ENCODE results near the gene CHD9NB. TPM values are rescaled to one million over a fixed set of nuclear protein-coding genes. Genes with fewer than 3 reads are reported as not detected.
A peak's percentile ranks its signal among the peaks of the same experiment; 100 is the strongest.

CHD9NB gene
- total RNA-seq, 4 donors from 2014 or later: 4.6 to 15.4 (median 10.0) TPM

DNA sequence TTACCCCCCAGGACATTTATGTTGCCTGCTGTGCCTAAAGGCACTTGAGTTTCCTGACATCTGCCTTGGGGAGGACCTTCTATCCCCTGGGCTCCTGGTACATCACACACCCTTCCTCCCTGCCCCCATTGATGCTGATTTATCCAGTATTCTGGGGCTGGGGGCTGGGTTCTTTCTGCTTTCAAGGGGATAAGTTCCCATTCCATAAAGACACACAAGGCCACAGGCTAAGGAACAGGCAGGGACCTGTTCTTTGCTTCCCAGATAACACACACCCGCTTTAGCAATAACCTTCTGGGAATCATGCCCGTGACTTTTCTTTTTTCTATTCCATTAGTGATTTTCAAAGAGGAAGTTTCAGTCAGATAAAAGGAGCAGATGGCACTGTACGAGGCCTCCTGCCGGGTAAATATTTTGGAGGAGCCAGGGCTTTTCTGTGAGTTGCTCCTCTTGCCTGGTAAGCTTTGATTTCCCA is 32.7 kb upstream of the CHD9NB start:
- intact Hi-C loops (cut with DNase I; ENCODE audit: low total_unique reads): no loop called here
- WGBS, 2 donors: 8 to 15% methylated on average over 4 of the region's 4 CpGs
- no peak overlapping the region for H3K4me3 ChIP-seq (ENCODE audit: low read depth, poor library complexity, severe bottlenecking)
- DNase-seq (ENCODE audit: low spot score in 2 of 2): peak in 1 of 2 donors; percentile 61
- no peak for TF ChIP-seq POLR2A (IDR thresholded peaks at IDR 0.05)
- TF ChIP-seq, protein P1, sequence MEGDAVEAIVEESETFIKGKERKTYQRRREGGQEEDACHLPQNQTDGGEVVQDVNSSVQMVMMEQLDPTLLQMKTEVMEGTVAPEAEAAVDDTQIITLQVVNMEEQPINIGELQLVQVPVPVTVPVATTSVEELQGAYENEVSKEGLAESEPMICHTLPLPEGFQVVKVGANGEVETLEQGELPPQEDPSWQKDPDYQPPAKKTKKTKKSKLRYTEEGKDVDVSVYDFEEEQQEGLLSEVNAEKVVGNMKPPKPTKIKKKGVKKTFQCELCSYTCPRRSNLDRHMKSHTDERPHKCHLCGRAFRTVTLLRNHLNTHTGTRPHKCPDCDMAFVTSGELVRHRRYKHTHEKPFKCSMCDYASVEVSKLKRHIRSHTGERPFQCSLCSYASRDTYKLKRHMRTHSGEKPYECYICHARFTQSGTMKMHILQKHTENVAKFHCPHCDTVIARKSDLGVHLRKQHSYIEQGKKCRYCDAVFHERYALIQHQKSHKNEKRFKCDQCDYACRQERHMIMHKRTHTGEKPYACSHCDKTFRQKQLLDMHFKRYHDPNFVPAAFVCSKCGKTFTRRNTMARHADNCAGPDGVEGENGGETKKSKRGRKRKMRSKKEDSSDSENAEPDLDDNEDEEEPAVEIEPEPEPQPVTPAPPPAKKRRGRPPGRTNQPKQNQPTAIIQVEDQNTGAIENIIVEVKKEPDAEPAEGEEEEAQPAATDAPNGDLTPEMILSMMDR (IDR thresholded peaks at IDR 0.05): no peak

DNA sequence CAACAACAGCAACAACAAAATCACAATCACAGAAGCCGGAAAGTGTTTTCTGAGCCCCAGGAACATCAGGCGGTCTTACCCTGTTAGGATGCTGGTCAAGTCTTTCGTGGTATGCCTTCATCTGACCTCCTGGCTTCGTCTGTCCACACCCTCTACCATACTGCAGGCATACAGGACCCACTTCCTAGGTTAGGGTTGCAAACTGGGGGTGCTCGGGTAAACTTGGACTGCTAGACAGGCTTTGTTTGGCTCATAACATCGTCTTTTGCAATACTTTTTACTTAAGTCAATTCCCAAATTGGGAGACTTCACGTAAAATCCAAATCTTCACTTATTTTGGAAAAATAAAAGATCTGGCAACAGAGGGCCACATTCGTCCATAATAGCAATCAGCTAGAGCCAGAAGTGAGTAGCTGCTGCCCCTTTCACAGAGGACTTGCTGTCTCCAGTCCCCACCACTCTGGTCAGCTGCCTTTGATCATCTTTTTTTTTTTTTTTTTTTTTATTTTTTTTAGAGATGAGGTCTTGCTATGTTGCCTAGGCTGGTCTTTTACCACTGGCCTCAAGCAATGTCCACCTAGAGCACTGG is 32.1 kb upstream of the CHD9NB start:
- no peak overlapping the region for H3K4me3 ChIP-seq (ENCODE audit: low read depth, poor library complexity, severe bottlenecking)
- WGBS, 2 donors: 57 to 62% methylated on average over 8 of the region's 8 CpGs
- no peak for DNase-seq (ENCODE audit: low spot score in 2 of 2)
- TF ChIP-seq POLR2A (IDR thresholded peaks at IDR 0.05): no peak
- TF ChIP-seq, protein P1 (IDR thresholded peaks at IDR 0.05): no peak
- intact Hi-C loops (cut with DNase I; ENCODE audit: low total_unique reads): no loop called here

DNA sequence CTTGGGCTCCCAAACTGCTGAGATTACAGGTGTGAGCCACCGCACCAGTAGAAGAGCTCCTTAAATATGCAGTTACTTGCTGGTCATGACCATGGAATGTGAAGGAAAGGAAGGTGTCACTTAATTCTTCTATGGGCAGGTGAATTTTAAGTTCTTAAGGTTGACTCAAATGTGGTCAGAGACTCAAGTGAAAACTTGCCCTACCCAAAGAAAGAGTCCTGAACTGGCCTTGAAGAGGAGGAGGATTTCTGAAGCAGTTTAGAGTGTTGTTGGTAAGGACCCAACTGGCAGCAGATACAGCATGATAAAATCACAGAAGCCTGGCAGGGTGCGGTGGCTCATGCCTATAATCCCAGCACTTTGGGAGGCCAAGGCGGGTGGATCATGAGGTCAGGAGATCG is 31.4 kb upstream of the CHD9NB start:
- H3K4me3 ChIP-seq (ENCODE audit: low read depth, poor library complexity, severe bottlenecking): no peak overlapping the region
- TF ChIP-seq, protein P1 (IDR thresholded peaks at IDR 0.05): no peak
- TF ChIP-seq POLR2A (IDR thresholded peaks at IDR 0.05): no peak
- intact Hi-C loops (cut with DNase I; ENCODE audit: low total_unique reads): no loop called here
- DNase-seq (ENCODE audit: low spot score in 2 of 2): no peak
- WGBS, 2 donors: 46 to 49% methylated on average over 4 of the region's 4 CpGs

- no peak overlapping the region for H3K4me3 ChIP-seq (ENCODE audit: low read depth, poor library complexity, severe bottlenecking)
- intact Hi-C loops (cut with DNase I; ENCODE audit: low total_unique reads): no loop called here
- no peak for DNase-seq (ENCODE audit: low spot score in 2 of 2)
- WGBS, 2 donors: 41 to 57% methylated on average over 1 of the region's 1 CpG
- TF ChIP-seq POLR2A (IDR thresholded peaks at IDR 0.05): no peak
- TF ChIP-seq, protein P1 (IDR thresholded peaks at IDR 0.05): no peak
These were observed 30.4 kb upstream of the CHD9NB start for GRCh38 chr16:53083119-53083518.

GRCh38 chr16:53082509-53082908 is 29.8 kb upstream of the CHD9NB start:
- intact Hi-C loops (cut with DNase I; ENCODE audit: low total_unique reads): no loop called here
- whole genome bisulfite sequencing, 2 donors: 71 to 74% methylated on average over 4 of the region's 4 CpGs
- no peak overlapping the region for H3K4me3 ChIP-seq (ENCODE audit: low read depth, poor library complexity, severe bottlenecking)
- DNase-seq (ENCODE audit: low spot score in 2 of 2): no peak
- TF ChIP-seq, protein P1 (IDR thresholded peaks at IDR 0.05): no peak
- TF ChIP-seq POLR2A (IDR thresholded peaks at IDR 0.05): no peak

Data from lower leg skin (tissue), 4 donors.